GM23338 (cell line): ENCODE measurements around the gene RNF217.

Experiments
- CREB1 ChIP-seq: fragments of 250-450 bp; sonication (Bioruptor Pico); IDR thresholded peaks from 2 replicates; pipeline ENCODE4 v1.5.0; 2020; ENCODE audit warnings: low read depth, mild to moderate bottlenecking, moderate library complexity
- EZH2 ChIP-seq: fragments of 200-600 bp; sonication (generic); IDR thresholded peaks from one replicate; pipeline ENCODE4 v1.8.0; 2017; ENCODE audit warnings: antibody characterized with exemption, mild to moderate bottlenecking, low read depth; ENCODE audit not compliant: unreplicated experiment
- EZH2phosphoT487 ChIP-seq: fragments of 200-600 bp; sonication (generic); IDR thresholded peaks from one replicate; pipeline ENCODE4 v1.8.1; 2018; ENCODE audit warnings: antibody characterized with exemption; ENCODE audit not compliant: unreplicated experiment
- STAT1 ChIP-seq: IDR thresholded peaks from one replicate; pipeline ENCODE4 v1.6.1; 2016; ENCODE audit warnings: antibody characterized with exemption; ENCODE audit not compliant: unreplicated experiment
- TF ChIP-seq, protein P1 (sequence below), 2 experiments: fragments of 200-600 bp in 1 of 2; sonication (generic) in 1 of 2; conservative IDR thresholded peaks; 2 replicates each; pipeline versions ENCODE4 v1.5.1 to v1.6.1; 2016 to 2017; ENCODE audit warnings: antibody characterized with exemption in 2 of 2, low read depth in 2 of 2, mild to moderate bottlenecking in 2 of 2, moderate library complexity in 1 of 2
- TF ChIP-seq, protein P2 (sequence below): IDR thresholded peaks from one replicate; pipeline ENCODE4 v1.6.1; 2018; ENCODE audit warnings: antibody characterized with exemption; ENCODE audit not compliant: unreplicated experiment
- TF ChIP-seq, protein P3 (sequence below): IDR thresholded peaks from 2 replicates; pipeline ENCODE4 v1.6.1; 2016; ENCODE audit warnings: antibody characterized with exemption

DNA sequence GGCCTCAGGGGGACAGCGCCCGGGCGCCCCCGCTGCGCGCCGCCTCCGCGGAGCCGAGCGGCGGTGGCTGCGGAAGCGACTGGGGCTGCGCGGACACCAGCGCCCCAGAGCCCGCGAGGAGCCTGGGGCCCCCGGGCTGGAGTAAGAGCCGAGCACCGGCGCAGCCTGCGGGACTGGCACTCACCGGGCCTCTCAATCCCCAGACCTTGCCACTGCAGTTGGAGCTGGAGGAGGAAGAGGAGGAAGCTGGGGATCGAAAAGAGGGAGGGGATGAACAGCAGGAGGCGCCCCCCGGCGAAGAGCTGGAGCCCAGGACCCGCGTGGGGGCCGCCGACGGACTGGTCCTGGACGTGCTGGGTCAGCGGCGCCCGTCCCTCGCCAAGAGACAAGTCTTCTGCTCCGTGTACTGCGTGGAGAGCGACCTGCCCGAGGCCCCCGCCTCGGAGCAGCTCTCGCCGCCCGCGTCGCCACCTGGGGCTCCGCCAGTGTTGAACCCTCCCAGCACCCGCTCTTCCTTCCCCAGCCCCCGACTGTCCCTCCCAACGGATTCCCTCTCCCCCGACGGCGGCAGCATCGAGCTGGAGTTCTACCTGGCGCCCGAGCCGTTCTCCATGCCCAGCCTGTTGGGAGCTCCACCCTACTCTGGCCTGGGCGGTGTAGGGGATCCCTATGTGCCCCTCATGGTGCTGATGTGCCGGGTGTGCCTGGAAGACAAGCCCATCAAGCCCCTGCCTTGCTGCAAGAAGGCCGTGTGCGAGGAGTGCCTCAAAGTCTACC is 590 bp downstream of the RNF217 start:
- TF ChIP-seq CREB1, result no peak
- TF ChIP-seq, protein P1, sequence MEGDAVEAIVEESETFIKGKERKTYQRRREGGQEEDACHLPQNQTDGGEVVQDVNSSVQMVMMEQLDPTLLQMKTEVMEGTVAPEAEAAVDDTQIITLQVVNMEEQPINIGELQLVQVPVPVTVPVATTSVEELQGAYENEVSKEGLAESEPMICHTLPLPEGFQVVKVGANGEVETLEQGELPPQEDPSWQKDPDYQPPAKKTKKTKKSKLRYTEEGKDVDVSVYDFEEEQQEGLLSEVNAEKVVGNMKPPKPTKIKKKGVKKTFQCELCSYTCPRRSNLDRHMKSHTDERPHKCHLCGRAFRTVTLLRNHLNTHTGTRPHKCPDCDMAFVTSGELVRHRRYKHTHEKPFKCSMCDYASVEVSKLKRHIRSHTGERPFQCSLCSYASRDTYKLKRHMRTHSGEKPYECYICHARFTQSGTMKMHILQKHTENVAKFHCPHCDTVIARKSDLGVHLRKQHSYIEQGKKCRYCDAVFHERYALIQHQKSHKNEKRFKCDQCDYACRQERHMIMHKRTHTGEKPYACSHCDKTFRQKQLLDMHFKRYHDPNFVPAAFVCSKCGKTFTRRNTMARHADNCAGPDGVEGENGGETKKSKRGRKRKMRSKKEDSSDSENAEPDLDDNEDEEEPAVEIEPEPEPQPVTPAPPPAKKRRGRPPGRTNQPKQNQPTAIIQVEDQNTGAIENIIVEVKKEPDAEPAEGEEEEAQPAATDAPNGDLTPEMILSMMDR (conservative IDR thresholded peaks at IDR 0.05; ENCODE audit: low read depth in 2 of 2), result peak; percentile 11 to 27; a peak in 1 of 4 replicates
- TF ChIP-seq, protein P2, sequence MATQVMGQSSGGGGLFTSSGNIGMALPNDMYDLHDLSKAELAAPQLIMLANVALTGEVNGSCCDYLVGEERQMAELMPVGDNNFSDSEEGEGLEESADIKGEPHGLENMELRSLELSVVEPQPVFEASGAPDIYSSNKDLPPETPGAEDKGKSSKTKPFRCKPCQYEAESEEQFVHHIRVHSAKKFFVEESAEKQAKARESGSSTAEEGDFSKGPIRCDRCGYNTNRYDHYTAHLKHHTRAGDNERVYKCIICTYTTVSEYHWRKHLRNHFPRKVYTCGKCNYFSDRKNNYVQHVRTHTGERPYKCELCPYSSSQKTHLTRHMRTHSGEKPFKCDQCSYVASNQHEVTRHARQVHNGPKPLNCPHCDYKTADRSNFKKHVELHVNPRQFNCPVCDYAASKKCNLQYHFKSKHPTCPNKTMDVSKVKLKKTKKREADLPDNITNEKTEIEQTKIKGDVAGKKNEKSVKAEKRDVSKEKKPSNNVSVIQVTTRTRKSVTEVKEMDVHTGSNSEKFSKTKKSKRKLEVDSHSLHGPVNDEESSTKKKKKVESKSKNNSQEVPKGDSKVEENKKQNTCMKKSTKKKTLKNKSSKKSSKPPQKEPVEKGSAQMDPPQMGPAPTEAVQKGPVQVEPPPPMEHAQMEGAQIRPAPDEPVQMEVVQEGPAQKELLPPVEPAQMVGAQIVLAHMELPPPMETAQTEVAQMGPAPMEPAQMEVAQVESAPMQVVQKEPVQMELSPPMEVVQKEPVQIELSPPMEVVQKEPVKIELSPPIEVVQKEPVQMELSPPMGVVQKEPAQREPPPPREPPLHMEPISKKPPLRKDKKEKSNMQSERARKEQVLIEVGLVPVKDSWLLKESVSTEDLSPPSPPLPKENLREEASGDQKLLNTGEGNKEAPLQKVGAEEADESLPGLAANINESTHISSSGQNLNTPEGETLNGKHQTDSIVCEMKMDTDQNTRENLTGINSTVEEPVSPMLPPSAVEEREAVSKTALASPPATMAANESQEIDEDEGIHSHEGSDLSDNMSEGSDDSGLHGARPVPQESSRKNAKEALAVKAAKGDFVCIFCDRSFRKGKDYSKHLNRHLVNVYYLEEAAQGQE, result no peak
- no peak for TF ChIP-seq EZH2
- TF ChIP-seq EZH2phosphoT487, result no peak
- no peak for TF ChIP-seq STAT1
- TF ChIP-seq, protein P3, sequence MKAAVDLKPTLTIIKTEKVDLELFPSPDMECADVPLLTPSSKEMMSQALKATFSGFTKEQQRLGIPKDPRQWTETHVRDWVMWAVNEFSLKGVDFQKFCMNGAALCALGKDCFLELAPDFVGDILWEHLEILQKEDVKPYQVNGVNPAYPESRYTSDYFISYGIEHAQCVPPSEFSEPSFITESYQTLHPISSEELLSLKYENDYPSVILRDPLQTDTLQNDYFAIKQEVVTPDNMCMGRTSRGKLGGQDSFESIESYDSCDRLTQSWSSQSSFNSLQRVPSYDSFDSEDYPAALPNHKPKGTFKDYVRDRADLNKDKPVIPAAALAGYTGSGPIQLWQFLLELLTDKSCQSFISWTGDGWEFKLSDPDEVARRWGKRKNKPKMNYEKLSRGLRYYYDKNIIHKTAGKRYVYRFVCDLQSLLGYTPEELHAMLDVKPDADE, result no peak
